GM19043 (cell line): ENCODE results near the gene TSFM.
"Not testable (repeated sequence)": the region's sequence is repeated elsewhere in the genome, so short reads cannot be mapped to it uniquely, and the experiment has no call there.

Source experiments
- ATAC-seq: cut with Tn5 transposase; IDR thresholded peaks from one replicate; pipeline ENCODE4 v1.9.1; 2021; ENCODE audit warnings: low read depth; ENCODE audit not compliant: unreplicated experiment

The TSFM gene

GRCh38 chr12:57813111-57813970 lies 30.8 kb downstream of the TSFM start:
- ATAC-seq, result no peak

GRCh38 chr12:57813971-57814772 lies 31.6 kb downstream of the TSFM start:
- ATAC-seq, result no peak

GRCh38 chr12:57815177-57816000 lies 32.8 kb downstream of the TSFM start:
- ATAC-seq, result no peak

- no peak for ATAC-seq
Observed at GRCh38 chr12:57816001-57816854, 33.6 kb downstream of the TSFM start.

- ATAC-seq, result no peak
Observed at GRCh38 chr12:57816855-57817151, 34.2 kb downstream of the TSFM start.

GRCh38 chr12:57817261-57817989 lies 34.8 kb downstream of the TSFM start:
- no peak for ATAC-seq

GRCh38 chr12:57817990-57818331 lies 35.4 kb downstream of the TSFM start:
- ATAC-seq, result not testable (repeated sequence)

- ATAC-seq, result not testable (repeated sequence)
Observed at GRCh38 chr12:57820119-57820518, 37.5 kb downstream of the TSFM start.

GRCh38 chr12:57821015-57821414 lies 38.4 kb downstream of the TSFM start:
- ATAC-seq, result not testable (repeated sequence)

GRCh38 chr12:57821474-57822214 lies 39.1 kb downstream of the TSFM start:
- no peak for ATAC-seq

- no peak for ATAC-seq
Observed at GRCh38 chr12:57822392-57823130, 40.0 kb downstream of the TSFM start.

GRCh38 chr12:57823131-57823907 lies 40.7 kb downstream of the TSFM start:
- no peak for ATAC-seq

GRCh38 chr12:57823908-57824640 lies 41.5 kb downstream of the TSFM start:
- no peak for ATAC-seq

- ATAC-seq, result no peak
Observed at GRCh38 chr12:57825451-57825850, 42.9 kb downstream of the TSFM start.

GRCh38 chr12:57826400-57826799 lies 43.8 kb downstream of the TSFM start:
- no peak for ATAC-seq

- no peak for ATAC-seq
Observed at GRCh38 chr12:57826966-57827365, 44.4 kb downstream of the TSFM start.
